Vein endothelial cell (primary cell): ENCODE measurements around the gene IL18. TPM values are rescaled to one million over a fixed set of nuclear protein-coding genes. Genes with fewer than 3 reads are reported as not detected.

Experiments used
- small RNA-seq: library from RNA; depleted of rRNA; stranded (forward); fragments of <200 nt; gene quantifications from one replicate; pipeline ENCODE3, GENCODE V24; 2012
- total RNA-seq: library from RNA; depleted of rRNA; stranded (reverse); fragments of >200 nt; gene quantifications from 2 replicates; pipeline ENCODE4 v1.2.3, GENCODE V29; 2012

The IL18 gene
- total RNA-seq = 0.19 TPM in 1 of 2 replicates, not detected in the other

DNA sequence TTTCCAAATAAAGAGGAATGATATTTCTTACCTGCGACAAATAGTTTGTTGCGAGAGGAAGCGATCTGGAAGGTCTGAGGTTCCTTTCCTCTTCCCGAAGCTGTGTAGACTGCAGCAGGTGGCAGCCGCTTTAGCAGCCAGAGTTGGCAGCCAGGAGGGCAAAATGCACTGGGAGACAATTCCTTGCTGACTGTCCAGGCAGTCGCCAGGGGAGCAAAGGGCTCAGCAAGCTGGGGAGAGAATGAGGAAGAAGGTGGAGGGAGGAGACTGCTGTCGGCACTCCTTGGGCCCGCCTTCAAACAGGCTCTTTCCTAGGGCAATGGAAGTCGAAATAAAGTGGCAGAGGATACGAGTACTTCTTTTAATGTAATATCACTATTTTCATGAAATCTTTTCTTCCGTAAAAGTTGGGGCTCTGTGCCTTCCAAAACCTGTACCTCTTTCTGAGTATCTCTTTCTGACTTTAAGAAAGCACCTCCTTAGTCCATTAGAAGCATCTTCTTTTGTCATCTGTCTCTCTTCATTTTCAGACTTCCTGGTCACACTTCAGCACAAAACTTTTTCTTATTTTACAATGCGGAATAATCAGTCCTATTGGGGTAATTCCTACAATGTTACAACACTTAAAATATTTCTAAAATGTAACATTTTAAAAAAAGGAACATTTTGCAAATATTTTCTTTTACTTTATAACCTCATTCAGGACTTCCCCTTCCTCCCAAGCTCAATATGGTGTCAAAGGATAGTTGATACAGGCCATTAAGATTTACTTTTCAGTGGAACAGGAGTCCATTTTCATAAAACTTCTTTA, at the start of gene IL18:
Gene IL18 (minus strand): TSS at position 220 of the 811 bp plus-strand sequence. CDS start 9,041 bp downstream, outside the sequence.

DNA sequence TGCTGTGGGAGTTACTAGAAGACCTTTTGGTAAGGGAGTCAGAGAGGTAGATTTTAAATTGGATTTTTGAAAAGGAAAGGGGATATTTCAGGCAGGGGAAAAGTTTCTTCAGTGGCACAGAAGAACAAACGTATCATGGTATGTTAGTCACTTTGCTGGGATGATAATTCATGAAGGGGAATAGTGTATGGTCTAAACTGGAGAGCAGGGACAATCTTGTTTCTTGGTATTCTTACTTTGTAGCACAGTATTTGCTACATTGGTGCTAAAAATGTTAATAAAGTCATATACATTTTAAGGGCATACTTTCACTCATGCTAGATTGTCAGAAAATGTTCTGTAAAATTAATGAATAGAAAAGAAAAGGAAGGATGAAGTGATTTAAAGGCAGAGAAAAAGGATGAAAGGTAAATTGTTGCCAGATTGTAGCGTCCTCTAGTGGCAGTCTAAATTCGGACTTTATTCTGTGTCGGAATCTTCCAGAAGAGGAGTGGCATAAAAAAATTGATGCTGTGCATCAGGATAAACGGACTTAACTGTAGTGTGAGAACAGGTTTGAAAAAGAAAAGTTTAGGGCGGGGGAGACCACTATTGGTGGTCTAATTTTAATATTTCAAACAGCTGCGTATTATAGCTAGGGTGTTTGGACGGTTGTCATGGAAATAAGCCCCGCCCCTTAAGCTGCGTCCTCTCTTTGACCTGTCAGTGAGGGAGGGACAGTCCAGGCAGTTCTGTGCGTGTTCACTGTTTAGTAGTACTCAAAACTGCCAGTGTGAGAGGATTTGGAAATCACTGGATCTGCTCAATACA, 11.1 kb upstream of the IL18 start, which contains the start of gene BCO2:
Gene BCO2 (plus strand): TSS at position 724 of the 810 bp plus-strand sequence. CDS start 90 bp downstream, outside the sequence.

DNA sequence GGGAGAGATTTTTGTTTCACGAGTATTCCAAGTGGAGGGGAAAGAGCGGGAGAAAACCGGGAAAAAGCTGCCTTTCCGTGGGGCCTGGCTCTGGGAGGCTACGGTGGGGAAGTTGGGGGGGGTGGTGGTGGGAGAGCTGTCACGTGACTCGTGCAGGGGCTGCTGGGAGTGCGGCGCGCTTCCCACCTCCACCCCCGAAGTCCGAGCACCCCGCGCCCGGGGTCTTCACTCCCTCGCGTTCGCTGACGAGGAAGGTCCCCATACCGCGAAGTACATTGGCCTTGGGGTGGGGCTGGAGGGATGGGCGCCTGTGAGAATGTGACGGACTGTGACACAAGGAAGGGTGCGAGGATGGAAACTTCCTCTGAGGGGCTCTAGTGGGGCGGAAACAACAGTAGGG, 3.3 kb upstream of the IL18 start, which contains the start of gene TEX12:
Gene TEX12 (plus strand): TSS at position 228 of the 400 bp plus-strand sequence. CDS start 1,897 bp downstream, outside the sequence.

Small RNA genes within 50 kb of the gene (small RNA-seq; reads per million reads assigned to genes)
- gene MRPS36P4 = not detected

Other genes starting within 250 kb of the IL18 start
- 0.65 TPM in 1 of 2 replicates, not detected in the other for gene C11orf52, start 245.2 kb downstream of the IL18 start, total RNA-seq
- gene DIXDC1, start 226.8 kb downstream of the IL18 start, total RNA-seq = 39.2 and 45.1 TPM in 2 replicates
- 34.6 and 49.5 TPM in 2 replicates for gene DLAT, start 138.7 kb downstream of the IL18 start, total RNA-seq
- 1.7 and 2.6 TPM in 2 replicates for gene PIH1D2, start 90.1 kb downstream of the IL18 start, total RNA-seq
- 16.0 and 19.8 TPM in 2 replicates for gene NKAPD1, start 89.8 kb downstream of the IL18 start, total RNA-seq
- 53.9 and 55.1 TPM in 2 replicates for gene TIMM8B, start 77.3 kb downstream of the IL18 start, total RNA-seq
- gene SDHD, start 77.2 kb downstream of the IL18 start, total RNA-seq = 84.5 and 114 TPM in 2 replicates
- gene TEX12, start 3.3 kb upstream of the IL18 start, total RNA-seq = 0.29 and 0.65 TPM in 2 replicates
- gene BCO2, start 11.4 kb upstream of the IL18 start, total RNA-seq = 1.1 and 1.3 TPM in 2 replicates
- gene PTS, start 62.3 kb upstream of the IL18 start, total RNA-seq = 23.5 and 37.3 TPM in 2 replicates
- gene PLET1, start 96.8 kb upstream of the IL18 start, total RNA-seq = not detected in 2 replicates